ENCODE data around the gene ENTPD2.
"Not testable (repeated sequence)": the region's sequence is repeated elsewhere in the genome, so short reads cannot be mapped to it uniquely, and the experiment has no call there.

Gene ENTPD2

GRCh38 chr9:137044502-137045177 lies 9.2 kb downstream of the ENTPD2 start:
- no peak for DNase-seq

- no peak for DNase-seq
Observed at GRCh38 chr9:137044037-137044436, 9.8 kb downstream of the ENTPD2 start.

GRCh38 chr9:137042751-137043727 lies 10.8 kb downstream of the ENTPD2 start:
- DNase-seq, result no peak

GRCh38 chr9:137041124-137041523 lies 12.7 kb downstream of the ENTPD2 start:
- no peak for DNase-seq

- no peak for DNase-seq
Observed at GRCh38 chr9:137040568-137040967, 13.3 kb downstream of the ENTPD2 start.

- no peak for DNase-seq
Observed at GRCh38 chr9:137039611-137040366, 14.1 kb downstream of the ENTPD2 start.

GRCh38 chr9:137038916-137039315 lies 14.9 kb downstream of the ENTPD2 start:
- DNase-seq, result no peak

GRCh38 chr9:137037483-137037882 lies 16.4 kb downstream of the ENTPD2 start:
- DNase-seq, result no peak

- DNase-seq, result no peak
Observed at GRCh38 chr9:137037035-137037434, 16.8 kb downstream of the ENTPD2 start.

GRCh38 chr9:137035937-137036336 lies 17.9 kb downstream of the ENTPD2 start:
- no peak for DNase-seq

- no peak for DNase-seq
Observed at GRCh38 chr9:137035507-137035834, 18.4 kb downstream of the ENTPD2 start.

GRCh38 chr9:137034709-137035506 lies 19.0 kb downstream of the ENTPD2 start:
- DNase-seq, result peak; percentile 89

GRCh38 chr9:137034039-137034708 lies 19.7 kb downstream of the ENTPD2 start:
- DNase-seq, result no peak

- not testable (repeated sequence) for DNase-seq
Observed at GRCh38 chr9:137033481-137033880, 20.4 kb downstream of the ENTPD2 start.

- DNase-seq, result no peak
Observed at GRCh38 chr9:137032858-137033257, 21.0 kb downstream of the ENTPD2 start.

GRCh38 chr9:137031904-137032640 lies 21.8 kb downstream of the ENTPD2 start, which contains the start of gene FUT7:
Gene FUT7 (minus strand): TSS chr9:137032088. CDS start chr9:137031991, 97 bp downstream.
- peak; percentile 40 for DNase-seq

- peak; percentile 57 for DNase-seq
Observed at GRCh38 chr9:137030538-137031527, 23.0 kb downstream of the ENTPD2 start.

- DNase-seq, result no peak
Observed at GRCh38 chr9:137030006-137030405, 23.9 kb downstream of the ENTPD2 start.

- peak; percentile 70 for DNase-seq
Observed at GRCh38 chr9:137029058-137029936, 24.6 kb downstream of the ENTPD2 start.
